Measurements from ENCODE around the gene FARS2. TPM values are rescaled to one million over a fixed set of nuclear protein-coding genes. Genes with fewer than 3 reads are reported as not detected.

Gene FARS2
- total and polyA plus RNA-seq, 7 donors = 8.1 to 21.0 (median 12.5) TPM

DNA sequence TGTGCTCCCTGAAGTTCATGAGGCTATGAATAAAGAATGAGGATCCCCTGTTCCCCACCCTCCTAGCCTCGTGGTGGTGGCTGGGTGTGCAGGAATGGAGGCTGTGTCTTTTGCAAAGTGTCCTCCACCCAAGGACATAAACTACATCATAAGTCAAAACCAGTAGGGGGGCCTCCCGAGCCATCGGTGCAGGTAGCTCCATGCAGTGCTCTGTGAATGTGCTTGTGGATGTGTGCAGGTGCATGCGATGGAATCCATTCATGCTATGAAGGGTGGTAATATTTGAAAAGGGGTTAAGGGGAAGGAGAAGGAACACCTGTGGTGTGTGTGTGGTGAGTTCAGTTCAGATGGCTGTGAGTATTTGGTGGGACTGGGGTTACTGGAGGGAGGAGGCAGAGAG is 548.1 kb downstream of the FARS2 start:
- Histone ChIP-seq H3K36me3 (no peaks in the 10 kb centered on the region), H3K4me3 (no peak overlapping the region), H3K27ac (no peak overlapping the region), H3K9me3 (peaks cover 0 to 4% (median 0%) of the 10 kb centered on the region in 4 donors), H3K27me3 (no peaks in the 10 kb centered on the region), H3K4me1 (no peaks in the 10 kb centered on the region)
- 77 to 81% methylated on average over 4 of the region's 4 CpGs for WGBS, 2 donors
- intact Hi-C loops (cut with DNase I) = no loop called here
- no peak for DNase-seq
- TF ChIP-seq, protein P1, sequence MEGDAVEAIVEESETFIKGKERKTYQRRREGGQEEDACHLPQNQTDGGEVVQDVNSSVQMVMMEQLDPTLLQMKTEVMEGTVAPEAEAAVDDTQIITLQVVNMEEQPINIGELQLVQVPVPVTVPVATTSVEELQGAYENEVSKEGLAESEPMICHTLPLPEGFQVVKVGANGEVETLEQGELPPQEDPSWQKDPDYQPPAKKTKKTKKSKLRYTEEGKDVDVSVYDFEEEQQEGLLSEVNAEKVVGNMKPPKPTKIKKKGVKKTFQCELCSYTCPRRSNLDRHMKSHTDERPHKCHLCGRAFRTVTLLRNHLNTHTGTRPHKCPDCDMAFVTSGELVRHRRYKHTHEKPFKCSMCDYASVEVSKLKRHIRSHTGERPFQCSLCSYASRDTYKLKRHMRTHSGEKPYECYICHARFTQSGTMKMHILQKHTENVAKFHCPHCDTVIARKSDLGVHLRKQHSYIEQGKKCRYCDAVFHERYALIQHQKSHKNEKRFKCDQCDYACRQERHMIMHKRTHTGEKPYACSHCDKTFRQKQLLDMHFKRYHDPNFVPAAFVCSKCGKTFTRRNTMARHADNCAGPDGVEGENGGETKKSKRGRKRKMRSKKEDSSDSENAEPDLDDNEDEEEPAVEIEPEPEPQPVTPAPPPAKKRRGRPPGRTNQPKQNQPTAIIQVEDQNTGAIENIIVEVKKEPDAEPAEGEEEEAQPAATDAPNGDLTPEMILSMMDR (IDR thresholded peaks at IDR 0.05) = no peak
- TF ChIP-seq EP300 (IDR thresholded peaks at IDR 0.05) = no peak
- no peak for TF ChIP-seq POLR2A (IDR thresholded peaks at IDR 0.05)
- no peak for TF ChIP-seq POLR2AphosphoS5 (IDR thresholded peaks at IDR 0.05)

DNA sequence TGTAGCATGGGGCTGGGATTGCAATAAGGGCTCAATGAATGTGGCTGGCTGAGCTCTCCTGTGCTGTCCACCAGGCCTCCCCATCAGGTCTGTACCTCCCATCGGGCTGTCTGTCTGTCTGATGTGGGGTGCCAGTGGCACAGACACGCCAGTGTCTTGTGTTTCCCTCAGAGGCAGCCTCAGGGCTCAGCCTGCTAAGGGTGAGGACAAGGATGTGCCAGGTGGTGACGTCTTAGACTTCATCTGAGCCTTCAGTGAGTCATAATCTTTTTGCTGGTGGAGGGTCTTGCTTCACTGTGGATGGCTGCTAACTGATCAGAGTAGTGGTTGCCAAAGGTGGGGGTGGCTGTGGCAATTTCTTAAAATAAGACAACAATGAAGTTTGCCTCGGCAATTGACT is 550.7 kb downstream of the FARS2 start:
- H3K4me1 ChIP-seq = no peaks in the 10 kb centered on the region
- H3K27ac ChIP-seq = no peak overlapping the region
- no peak for DNase-seq
- H3K9me3 ChIP-seq = no peaks in the 10 kb centered on the region
- H3K36me3 ChIP-seq = no peaks in the 10 kb centered on the region
- TF ChIP-seq EP300 (IDR thresholded peaks at IDR 0.05) (no peak), POLR2AphosphoS5 (IDR thresholded peaks at IDR 0.05) (no peak), POLR2A (IDR thresholded peaks at IDR 0.05) (no peak)
- no peaks in the 10 kb centered on the region for H3K27me3 ChIP-seq
- H3K4me3 ChIP-seq = no peak overlapping the region
- 79 to 95% methylated on average over 4 of the region's 4 CpGs for WGBS, 2 donors
- intact Hi-C loops (cut with DNase I) = no loop called here

- WGBS, 2 donors = 20 to 42% methylated on average over 3 of the region's 3 CpGs
- Histone ChIP-seq H3K36me3 (no peaks in the 10 kb centered on the region), H3K27ac (no peak overlapping the region), H3K27me3 (no peaks in the 10 kb centered on the region), H3K4me1 (no peaks in the 10 kb centered on the region), H3K4me3 (no peak overlapping the region), H3K9me3 (no peaks in the 10 kb centered on the region)
- intact Hi-C loops (cut with DNase I) = no loop called here
- TF ChIP-seq POLR2AphosphoS5 (IDR thresholded peaks at IDR 0.05) = no peak
- TF ChIP-seq EP300 (IDR thresholded peaks at IDR 0.05) = no peak
- TF ChIP-seq, protein P1 (IDR thresholded peaks at IDR 0.05) = no peak
- no peak for TF ChIP-seq POLR2A (IDR thresholded peaks at IDR 0.05)
- no peak for DNase-seq
Observed at GRCh38 chr6:5813625-5814027, 552.3 kb downstream of the FARS2 start.

GRCh38 chr6:5814116-5814515 is 552.8 kb downstream of the FARS2 start:
- H3K4me1 ChIP-seq = no peaks in the 10 kb centered on the region
- no peak overlapping the region for H3K27ac ChIP-seq
- no peak for TF ChIP-seq EP300 (IDR thresholded peaks at IDR 0.05)
- no peak for TF ChIP-seq POLR2AphosphoS5 (IDR thresholded peaks at IDR 0.05)
- H3K36me3 ChIP-seq = no peaks in the 10 kb centered on the region
- intact Hi-C loops (cut with DNase I) = no loop called here
- H3K9me3 ChIP-seq = no peaks in the 10 kb centered on the region
- DNase-seq = no peak
- no peaks in the 10 kb centered on the region for H3K27me3 ChIP-seq
- H3K4me3 ChIP-seq = no peak overlapping the region
- 16 to 69% methylated on average over 5 of the region's 5 CpGs for WGBS, 2 donors

DNA sequence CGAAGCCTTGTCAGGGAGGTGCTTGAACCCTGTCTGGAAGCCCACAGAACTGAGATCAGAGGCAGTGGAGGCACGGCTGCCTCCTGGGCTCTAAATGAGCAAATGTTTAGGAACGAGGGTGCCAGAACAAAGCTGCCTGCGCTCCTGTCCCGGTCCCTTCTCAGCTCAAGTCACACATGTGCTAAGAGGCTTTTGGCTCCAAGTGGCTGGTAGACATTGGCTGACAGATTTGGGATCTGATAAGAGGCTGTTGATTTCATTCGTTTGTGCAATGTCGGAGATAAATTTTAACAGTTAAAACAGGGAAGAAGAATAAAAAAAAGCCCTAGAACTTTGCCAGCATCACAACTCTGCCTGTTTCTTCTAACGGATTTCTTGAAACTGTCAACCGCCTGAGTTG is 553.6 kb downstream of the FARS2 start:
- no peak for DNase-seq
- Histone ChIP-seq H3K27ac (no peak overlapping the region), H3K36me3 (no peaks in the 10 kb centered on the region), H3K9me3 (no peaks in the 10 kb centered on the region), H3K4me1 (no peaks in the 10 kb centered on the region), H3K27me3 (no peaks in the 10 kb centered on the region), H3K4me3 (no peak overlapping the region)
- no peak for TF ChIP-seq POLR2A (IDR thresholded peaks at IDR 0.05)
- no peak for TF ChIP-seq POLR2AphosphoS5 (IDR thresholded peaks at IDR 0.05)
- TF ChIP-seq, protein P1 (IDR thresholded peaks at IDR 0.05) = no peak
- TF ChIP-seq EP300 (IDR thresholded peaks at IDR 0.05) = no peak
- 88 to 94% methylated on average over 9 of the region's 9 CpGs for WGBS, 2 donors
- intact Hi-C loops (cut with DNase I) = no loop called here

DNA sequence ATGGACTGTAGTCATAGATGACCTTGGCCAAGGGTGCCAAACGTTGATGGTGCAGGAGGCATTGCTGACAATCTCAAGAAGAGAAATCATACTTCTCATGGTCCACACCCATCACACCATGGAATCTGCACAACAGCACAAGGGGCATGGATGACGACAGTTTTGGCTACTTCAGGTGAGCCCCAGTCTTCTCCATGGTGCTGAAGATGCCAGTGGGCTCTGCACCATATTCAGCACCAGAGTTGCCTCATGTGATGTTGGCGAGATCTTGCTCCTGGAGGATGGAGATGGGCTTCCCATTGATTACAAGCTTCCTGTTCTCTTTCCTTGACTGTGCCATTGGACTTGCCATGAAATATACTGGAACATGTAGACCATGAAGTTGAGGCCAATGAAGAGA is 556.6 kb downstream of the FARS2 start:
- no peaks in the 10 kb centered on the region for H3K36me3 ChIP-seq
- H3K4me1 ChIP-seq = no peaks in the 10 kb centered on the region
- no peaks in the 10 kb centered on the region for H3K9me3 ChIP-seq
- TF ChIP-seq, protein P1 (IDR thresholded peaks at IDR 0.05) = no peak
- TF ChIP-seq EP300 (IDR thresholded peaks at IDR 0.05) (no peak), POLR2A (IDR thresholded peaks at IDR 0.05) (no peak), POLR2AphosphoS5 (IDR thresholded peaks at IDR 0.05) (no peak)
- no peak overlapping the region for H3K4me3 ChIP-seq
- WGBS, 2 donors = 91 to 92% methylated on average over 3 of the region's 3 CpGs
- H3K27ac ChIP-seq = no peak overlapping the region
- intact Hi-C loops (cut with DNase I) = no loop called here
- no peak for DNase-seq
- no peaks in the 10 kb centered on the region for H3K27me3 ChIP-seq
